Epithelial cell of prostate (primary cell): ENCODE results near the gene CSNK1E.

Source experiments
- DNase-seq: peaks from one replicate; pipeline ENCODE4 v3.0.0-alpha.2; 2011; ENCODE audit warnings: low read depth, low spot score
- H3K27ac ChIP-seq: fragments of 450-650 bp; 2 replicates; pipeline ENCODE4 v1.5.1; 2017; ENCODE audit warnings: mild to moderate bottlenecking

The CSNK1E gene

DNA sequence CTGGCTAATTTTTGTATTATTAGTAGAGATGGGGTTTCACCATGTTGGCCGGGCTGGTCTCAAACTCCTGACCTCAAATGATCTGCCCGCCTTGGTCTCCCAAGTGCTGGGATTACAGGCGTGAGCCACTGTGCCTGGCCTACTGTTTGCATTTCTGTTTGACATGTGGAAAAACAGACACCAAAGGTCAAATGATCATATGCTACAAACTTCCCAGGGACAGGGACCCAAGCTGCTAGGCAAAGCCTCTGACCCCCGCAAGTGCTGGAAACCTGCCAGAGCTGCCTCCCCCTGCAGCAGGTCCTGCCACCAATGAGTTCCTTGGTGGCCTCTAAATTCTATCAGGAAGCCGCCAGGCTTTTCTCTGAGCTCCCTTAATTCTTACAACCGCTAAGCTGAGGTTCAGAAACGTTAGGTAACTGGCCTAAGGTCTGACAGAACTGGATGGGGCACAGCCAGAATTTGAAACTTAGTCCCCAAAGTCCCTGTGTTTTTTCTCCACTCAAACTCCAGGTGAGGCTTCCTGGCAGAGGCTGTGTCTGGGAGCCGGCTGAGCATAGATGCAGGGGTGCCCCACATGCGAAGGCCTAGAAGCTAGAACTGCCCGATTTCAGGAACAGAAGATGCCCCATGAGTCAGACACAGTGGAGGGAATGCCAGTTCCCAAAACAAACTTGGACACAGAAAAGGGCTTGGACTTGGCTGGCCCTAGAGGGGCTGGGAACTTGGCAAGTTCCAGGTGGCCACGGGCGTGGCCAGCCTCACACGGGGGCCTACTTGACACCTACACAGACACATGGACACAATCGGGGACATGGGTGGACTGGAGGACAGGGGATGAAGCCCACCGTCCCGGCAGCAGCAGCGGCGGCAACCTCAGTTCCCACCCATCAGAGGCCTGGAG is 7.4 kb downstream of the CSNK1E start:
- peak overlapping the region; percentile 99 for H3K27ac ChIP-seq
- no peak for DNase-seq

DNA sequence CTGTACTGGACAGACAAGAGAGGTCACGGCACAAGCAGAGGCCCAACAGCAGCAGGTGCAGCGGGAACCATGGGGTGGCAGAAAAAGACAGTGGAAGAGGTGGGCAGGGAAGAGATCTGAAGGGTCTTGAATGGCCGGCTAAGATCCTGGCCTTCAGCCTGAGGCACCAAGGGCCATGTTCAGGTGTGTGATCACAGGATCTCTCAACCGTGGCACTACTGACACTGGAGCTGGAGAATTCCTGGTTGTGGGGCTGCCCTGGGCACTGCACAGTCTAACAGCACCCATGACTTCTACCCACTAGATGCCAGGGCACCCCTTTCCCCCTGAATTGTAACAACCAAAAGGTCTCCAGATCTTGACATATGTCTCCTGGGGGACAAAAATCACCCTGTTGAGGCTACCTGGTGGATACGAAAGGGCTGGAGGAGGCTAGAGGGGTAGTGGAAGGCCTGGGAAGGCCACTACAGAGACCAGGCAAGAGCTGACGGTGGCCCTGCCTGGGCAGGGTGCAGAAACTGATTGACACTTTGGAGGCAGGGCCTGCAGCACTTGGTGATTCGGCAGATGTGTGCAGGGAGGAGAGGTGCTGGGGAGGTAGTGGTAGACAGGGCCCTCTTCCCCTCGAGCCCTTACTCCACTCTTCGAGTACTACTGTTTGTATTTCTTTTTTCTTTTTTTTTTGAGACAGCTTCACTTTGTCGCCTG is 8.3 kb downstream of the CSNK1E start:
- DNase-seq, result no peak
- peak overlapping the region; percentile 99 for H3K27ac ChIP-seq

DNA sequence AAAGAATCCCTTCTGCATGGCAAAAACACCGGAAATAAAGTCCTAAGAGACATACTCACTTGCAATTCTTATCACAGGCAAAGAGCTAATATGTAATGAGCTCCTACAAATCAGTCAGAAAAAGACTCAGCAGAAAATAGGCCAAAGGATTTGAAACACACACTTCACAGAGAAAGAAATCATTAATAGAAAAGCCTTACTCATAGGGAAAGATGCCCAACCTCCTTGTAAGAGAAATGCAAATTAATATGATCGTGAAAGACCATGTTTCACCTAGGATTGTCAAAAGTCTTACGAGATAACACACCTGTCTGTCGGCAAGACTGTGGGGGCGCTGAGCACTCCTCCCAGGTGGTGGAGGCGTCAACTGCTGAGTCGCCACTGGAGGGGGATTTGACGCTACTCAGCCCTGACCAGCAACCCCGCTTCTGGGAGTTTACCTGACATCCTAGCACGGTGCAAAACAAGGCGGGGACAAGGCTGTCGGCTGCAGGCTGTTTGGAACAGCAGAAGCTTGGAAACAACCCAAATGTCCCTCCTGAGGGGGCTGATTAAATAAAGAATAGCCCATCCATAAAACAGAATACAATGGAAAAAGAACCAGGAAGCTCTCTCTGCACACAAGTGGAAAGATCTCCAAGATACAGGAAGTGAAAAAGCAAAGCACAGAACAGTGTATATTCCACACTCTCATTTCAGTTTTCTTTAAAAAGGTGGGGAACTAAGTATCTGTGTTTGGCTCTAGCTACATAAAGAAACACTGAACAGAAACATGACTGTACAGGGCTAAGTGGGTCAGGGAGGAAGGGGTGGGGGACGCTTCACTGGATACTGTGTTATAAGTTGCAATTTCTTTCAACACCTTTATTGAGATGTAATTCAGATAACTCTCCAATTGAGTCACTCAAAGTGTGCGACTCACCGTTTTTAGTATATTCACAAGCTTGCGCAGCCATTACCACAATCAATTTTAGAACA is 11.5 kb downstream of the CSNK1E start:
- DNase-seq, result no peak
- H3K27ac ChIP-seq, result peak overlapping the region; percentile 99

DNA sequence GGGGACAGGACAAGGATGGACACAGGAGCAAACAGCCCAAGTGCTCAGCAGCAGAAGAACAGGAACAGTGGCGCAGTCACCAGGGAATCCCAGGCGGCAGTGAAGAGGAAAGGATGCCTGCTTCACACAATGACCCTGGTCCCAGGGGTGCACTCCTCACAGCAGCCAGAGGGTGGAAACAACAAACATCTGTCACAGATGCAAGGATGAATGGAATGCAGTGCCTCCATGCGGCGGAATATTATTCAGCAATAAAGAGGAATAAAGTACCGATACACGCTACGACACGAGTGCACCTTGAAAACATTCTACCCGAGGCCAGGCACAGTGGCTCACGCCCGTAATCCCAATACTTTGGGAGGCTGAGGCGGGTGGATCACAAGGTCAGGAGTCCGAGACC is 12.7 kb downstream of the CSNK1E start:
- no peak for DNase-seq
- H3K27ac ChIP-seq, result peak overlapping the region; percentile 99

DNA sequence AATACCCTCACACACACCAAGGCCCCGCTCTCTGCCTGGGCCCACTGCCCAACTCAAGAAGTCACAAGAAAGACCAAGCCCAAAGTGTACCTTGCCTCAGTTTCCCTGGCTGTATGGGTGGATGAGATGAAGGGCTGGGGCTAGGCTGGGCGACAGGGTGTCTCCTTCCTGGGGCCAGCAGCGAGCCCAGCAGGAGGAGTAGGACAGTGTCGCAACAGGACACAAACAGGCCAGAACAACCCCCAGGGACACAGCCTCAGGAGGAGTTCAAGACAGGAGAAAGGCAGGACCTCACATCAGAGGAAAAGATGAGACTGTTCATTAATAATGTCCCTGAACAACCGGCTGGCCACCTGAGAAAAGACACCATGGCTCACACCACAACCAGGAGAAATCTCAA is 13.3 kb downstream of the CSNK1E start:
- DNase-seq, result no peak
- H3K27ac ChIP-seq, result peak overlapping the region; percentile 99

DNA sequence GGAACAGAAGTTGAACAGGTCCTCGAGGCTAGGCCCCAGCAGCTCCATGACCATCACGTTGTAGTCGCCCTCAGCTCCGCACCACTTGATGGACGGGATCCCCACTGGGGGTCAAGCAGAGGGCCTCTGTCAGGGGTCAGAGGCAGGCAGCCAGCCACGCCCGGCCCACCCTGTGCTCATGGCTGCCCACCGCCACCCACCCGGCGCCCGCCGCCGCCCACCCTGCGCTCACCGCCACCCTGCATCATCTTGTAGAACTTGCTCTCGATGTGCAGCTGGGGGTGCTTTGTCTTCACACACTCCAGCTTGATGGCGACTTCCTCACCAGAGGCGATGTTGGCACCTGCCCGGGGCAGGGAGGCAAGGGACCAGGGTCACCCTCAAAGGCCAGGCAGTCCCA is 14.3 kb downstream of the CSNK1E start:
- H3K27ac ChIP-seq, result peak overlapping the region; percentile 99
- no peak for DNase-seq

DNA sequence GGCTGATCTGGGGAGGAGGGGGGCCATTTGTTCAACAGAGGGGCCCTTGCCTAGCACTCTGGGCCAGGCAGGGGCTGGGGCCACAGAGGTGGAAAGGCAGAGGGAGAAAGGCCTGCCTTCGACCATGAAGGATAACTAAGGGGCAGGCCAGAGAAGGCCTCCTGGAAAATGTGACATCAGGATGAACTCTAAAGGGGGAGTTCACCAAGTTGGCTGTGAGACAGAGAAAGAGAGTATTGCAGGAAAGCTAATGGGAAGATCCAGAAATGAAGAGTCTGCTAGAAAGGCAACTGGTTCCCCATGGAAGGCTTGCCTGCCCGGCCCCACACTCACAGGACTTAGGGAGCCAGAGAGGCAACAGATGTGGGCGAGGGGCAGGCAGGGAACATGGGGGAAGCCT is 16.3 kb downstream of the CSNK1E start:
- peak overlapping the region; percentile 99 for H3K27ac ChIP-seq
- DNase-seq, result no peak

DNA sequence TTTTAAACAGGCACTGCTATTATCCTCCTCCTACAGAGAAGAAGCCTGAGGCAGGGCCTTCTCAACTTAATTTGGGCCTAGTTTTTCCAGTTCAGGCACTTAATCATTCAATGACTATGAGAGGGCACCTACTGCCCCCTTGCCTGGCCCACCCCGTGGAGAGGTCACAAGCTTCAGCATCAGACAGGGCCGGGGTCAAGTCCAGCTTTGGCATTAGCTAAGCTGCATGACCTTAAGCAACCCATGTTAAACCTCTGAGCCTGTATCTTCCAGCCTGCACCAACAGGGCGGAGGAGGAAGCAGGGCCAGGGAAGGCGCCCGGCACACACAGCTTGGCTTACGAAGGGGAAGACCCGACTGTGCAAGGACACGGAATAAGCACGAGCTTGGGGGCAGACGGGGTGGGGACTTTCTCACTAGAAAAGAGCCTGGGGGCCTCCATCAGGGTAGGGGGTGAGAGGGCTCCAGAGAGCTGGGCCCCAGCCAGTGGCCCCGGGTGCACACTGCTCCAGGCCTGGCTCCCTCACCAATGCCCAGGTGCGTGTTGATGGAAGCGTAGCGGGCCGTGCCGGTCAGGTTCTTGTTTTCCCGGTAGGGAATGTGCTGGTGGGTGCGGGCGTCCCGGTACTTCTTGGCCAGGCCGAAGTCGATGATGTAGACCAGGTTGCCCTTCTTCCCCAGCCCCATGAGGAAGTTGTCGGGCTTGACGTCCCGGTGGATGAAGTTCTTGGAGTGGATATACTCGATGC is 16.9 kb downstream of the CSNK1E start:
- DNase-seq, result no peak
- H3K27ac ChIP-seq, result peak overlapping the region; percentile 99

DNA sequence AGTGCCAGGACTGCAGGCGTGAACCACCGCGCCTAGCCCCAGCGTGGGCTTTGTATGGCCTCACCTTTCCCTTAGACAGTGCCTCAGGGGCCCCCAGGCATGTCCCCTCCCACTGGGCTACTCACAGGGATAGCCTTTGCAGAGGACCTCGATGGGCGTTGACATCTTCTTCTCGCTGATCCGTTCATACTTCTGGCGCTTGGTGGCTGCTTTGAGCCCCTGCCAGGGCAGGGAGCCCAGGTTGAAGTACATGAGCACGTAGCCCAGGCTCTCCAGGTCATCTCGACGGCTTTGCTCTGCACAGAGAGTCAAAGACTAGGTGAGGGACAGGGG is 17.5 kb downstream of the CSNK1E start:
- peak overlapping the region; percentile 99 for H3K27ac ChIP-seq
- DNase-seq, result no peak

DNA sequence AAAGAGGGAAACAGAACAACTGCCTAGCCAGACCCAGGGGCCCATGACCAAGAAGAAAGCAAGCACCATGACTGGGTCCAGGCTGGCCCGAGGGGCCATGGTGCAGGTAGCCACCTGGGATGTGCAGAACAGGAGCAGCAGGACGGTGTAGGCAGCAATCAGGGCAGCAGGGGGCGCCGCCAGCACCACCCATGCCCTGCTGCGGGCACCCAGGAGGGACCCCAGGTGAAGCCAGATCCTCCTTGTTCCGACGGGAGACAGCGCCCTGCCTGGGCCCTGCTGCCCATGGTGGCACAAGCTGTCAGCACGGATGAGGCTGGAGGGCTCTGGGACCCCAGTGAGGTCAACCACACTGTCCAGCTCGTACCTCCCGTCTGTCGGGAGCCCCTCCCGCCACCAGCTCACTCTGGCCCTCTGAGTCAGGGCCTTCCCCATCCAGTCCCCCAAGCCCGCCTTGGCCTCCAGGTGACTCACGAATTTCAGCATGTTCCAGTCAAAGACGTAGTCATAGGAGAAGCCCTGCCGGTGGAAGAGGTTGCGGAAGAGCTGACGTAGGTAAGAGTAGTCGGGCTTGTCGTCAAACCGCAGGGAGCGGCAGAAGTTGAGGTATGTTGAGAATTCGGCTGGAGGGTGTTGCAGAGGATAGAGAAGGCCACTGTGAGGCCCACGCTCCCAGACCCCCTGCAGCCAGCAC is 18.8 kb downstream of the CSNK1E start:
- peak overlapping the region; percentile 99 for H3K27ac ChIP-seq
- DNase-seq, result peak; percentile 96

DNA sequence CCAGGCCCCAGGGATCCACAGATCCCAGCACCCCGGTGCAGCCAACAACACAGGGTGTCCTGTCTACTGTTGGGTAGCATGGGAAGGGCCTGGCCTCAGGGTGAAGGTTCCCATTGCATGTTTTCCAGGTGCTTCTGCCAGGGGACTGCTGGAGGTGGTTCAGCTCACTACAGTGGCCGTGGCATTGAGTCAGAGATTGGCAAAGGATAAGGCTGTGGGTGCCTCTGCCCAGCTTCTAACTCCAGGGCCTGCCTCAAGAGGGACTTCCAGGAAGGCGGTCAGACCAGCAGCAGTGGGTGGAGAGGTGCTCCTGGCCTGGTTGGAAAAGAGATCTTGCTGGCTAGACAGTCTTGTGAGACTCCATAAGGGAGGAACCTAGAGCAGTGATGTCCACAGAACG is 20.9 kb downstream of the CSNK1E start:
- DNase-seq, result no peak
- peak overlapping the region; percentile 99 for H3K27ac ChIP-seq

DNA sequence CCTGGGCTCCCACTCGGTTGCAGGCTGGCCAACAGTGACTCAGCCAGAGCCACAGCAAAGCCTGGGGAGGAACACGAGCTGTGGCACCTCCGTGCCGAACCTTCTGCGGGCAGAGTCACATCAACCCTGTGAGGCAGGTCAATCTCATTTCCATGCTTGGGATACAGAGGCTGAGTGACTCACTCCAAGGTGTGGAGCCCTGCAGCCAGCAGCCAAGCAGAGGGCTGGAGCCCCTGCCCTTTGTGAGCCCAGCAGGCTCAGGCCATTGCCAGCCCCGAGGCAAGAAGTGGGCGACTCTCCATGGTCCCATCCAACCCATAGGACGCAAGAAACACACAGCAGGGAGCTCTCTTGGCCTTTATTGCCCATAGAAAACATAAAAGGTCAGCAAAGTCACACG is 21.4 kb downstream of the CSNK1E start:
- H3K27ac ChIP-seq, result peak overlapping the region; percentile 99
- DNase-seq, result no peak

DNA sequence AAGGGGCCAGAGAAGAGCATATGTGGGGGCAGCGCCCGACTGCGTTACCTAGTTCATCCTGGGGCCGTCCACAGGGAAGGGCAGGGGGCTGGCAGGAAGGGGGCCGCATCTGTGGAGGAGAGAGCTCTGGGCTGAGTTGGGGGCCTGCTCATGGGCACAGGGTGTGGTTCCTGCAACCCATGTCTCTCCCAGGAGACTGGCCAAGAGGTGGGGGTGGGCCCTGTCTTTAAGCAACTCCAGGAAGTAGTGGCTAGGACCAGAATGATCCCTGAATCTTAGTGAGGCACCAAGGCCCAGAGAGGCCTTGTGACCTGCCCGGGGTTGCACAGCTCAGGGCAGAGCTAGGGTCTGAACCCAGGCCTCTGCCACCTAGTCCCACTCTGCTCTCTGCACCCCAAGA is 21.9 kb downstream of the CSNK1E start:
- H3K27ac ChIP-seq, result peak overlapping the region; percentile 99
- no peak for DNase-seq

DNA sequence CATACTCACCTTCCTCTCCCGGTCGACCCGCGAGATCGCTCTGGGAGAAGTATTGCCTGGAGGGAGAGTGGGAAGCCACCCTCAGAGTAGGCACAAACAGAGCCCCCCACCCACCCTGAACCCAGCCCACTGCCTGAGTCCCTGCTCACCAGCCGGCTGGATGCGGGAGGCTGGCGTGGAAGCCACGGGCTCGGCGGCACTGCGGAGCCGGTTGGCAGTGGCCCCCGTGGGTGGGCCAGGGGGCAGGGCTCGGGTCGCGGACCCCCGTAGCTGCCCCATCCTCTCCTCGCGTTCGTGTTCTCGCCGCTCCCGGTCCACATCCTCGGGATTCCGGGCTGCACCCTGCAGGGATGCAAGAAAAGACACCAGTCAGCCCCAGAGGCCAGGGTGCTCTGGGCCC is 23.0 kb downstream of the CSNK1E start:
- peak overlapping the region; percentile 99 for H3K27ac ChIP-seq
- no peak for DNase-seq

DNA sequence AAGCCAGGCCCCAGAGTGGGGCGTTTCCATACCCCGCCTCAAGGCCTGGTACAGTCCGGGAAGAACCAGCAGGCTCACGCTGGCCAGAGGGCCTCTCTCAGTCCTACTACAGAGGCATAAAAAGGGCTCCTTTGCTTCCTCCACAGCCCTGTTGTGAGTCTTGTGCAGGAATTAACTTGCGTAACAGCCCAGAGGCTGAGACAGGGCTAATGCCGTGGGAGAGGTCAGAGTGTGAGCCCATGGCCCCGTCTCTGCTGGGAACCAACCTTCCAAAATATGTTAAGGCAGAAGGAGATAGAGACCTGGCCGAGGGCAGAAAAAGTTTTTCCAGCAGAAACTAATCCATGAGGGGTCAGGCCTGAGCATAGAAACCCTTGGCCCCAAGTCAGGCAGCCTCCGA is 24.5 kb downstream of the CSNK1E start:
- DNase-seq, result no peak
- peak overlapping the region; percentile 99 for H3K27ac ChIP-seq

DNA sequence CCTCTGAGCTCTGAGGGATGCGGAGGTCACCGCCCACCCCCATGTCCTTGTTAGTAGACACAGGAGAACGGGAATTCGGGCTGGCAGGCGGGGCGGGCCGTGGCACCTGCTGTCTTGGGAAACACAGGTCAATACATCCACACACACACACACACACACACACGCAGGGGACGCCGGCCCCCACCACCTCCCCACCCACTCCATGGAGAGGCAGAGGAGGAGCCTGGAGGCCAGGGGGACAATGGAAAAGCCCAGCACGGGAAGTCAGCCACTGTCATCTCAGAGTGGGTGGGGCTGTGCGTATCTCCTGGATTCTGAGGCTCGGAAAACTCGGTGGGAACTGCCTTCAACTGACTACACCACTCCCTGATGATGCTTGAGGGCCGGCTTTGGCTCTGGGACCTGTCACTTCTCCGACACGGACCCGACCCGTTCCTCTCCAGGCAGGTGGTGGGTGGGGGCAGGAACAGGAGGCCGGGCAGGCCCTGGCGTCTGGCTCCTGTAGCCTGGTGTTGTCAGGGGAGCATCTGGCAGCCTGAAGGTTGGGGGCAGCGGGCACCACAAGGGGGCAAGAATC is 25.9 kb downstream of the CSNK1E start:
- peak overlapping the region; percentile 1 for H3K27ac ChIP-seq
- DNase-seq, result no peak

DNA sequence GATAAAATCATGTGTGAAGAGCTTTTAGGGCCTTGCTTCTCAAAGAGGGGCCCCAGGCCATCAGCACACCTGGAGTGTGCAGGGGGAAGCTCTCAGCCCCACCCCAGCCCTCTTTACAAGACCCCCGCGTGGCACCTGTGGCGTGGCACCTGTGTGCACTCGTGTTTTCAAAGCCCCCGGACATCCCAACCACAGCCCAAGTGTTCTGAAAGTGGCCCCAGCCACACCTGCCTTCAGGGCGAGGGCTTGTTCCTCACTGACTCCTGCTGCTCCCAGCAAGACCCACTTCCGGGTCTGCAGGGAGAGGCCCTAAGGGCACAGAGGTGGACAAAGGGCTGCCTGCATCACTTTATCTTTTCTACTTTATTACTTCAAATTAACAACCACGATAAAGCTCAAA is 26.9 kb downstream of the CSNK1E start:
- peak overlapping the region; percentile 1 for H3K27ac ChIP-seq
- no peak for DNase-seq

DNA sequence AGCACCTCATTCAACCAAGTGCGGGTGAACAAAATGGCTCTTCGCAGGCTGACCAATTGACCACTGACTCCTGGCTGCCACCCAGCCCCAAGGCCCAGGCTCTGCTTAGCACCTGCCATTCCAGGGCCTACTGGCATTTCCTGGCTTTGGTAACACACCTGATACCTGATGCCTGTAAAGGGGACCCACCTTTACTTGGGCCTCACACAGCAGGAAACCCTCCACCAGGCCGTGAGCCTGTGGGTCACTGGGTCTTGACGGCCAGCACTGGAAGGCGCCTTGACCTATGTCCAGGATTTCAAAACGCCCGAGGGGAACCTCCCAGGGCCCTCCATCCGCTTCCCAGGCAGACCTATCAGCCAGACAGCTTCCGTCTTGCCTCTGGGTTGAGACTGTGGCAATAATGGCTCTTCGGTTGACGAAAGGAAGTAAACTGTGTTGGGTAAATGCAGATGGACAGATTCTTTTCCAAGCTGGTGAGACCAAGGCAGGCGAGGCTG is 27.6 kb downstream of the CSNK1E start:
- peak overlapping the region; percentile 1 for H3K27ac ChIP-seq
- DNase-seq, result no peak
